ENCODE data around the gene FAM222A.

FAM222A gene

GRCh38 chr12:109715310-109716091 lies 1.9 kb downstream of the FAM222A start:
- Histone ChIP-seq H3K27me3 (ENCODE audit: insufficient read depth, low read depth, severe bottlenecking) (no peaks in the 10 kb centered on the region), H3K36me3 (peaks cover 47% of the 10 kb centered on the region), H3K27ac (peak overlapping the region; percentile 90), H3K4me3 (ENCODE audit: low read depth, low read length) (peak overlapping the region; percentile 91), H3K9me3 (ENCODE audit: severe bottlenecking) (no peaks in the 10 kb centered on the region)
- DNase-seq = peak; percentile 95
- no peak for TF ChIP-seq CTCF (IDR thresholded peaks at IDR 0.05; ENCODE audit: low read depth, low read length)

- no peaks in the 10 kb centered on the region for H3K9me3 ChIP-seq (ENCODE audit: severe bottlenecking)
- H3K4me3 ChIP-seq (ENCODE audit: low read depth, low read length) = peak overlapping the region; percentile 91
- peak overlapping the region; percentile 90 for H3K27ac ChIP-seq
- no peaks in the 10 kb centered on the region for H3K27me3 ChIP-seq (ENCODE audit: insufficient read depth, low read depth, severe bottlenecking)
- H3K36me3 ChIP-seq = peaks cover 53% of the 10 kb centered on the region
- no peak for DNase-seq
- TF ChIP-seq CTCF (IDR thresholded peaks at IDR 0.05; ENCODE audit: low read depth, low read length) = no peak
These were observed 2.5 kb downstream of the FAM222A start for GRCh38 chr12:109716092-109716479.

- peak overlapping the region; percentile 90 for H3K27ac ChIP-seq
- H3K27me3 ChIP-seq (ENCODE audit: insufficient read depth, low read depth, severe bottlenecking) = no peaks in the 10 kb centered on the region
- TF ChIP-seq CTCF (IDR thresholded peaks at IDR 0.05; ENCODE audit: low read depth, low read length) = no peak
- no peak for DNase-seq
- H3K9me3 ChIP-seq (ENCODE audit: severe bottlenecking) = no peaks in the 10 kb centered on the region
- peak overlapping the region; percentile 91 for H3K4me3 ChIP-seq (ENCODE audit: low read depth, low read length)
- H3K36me3 ChIP-seq = peaks cover 59% of the 10 kb centered on the region
These were observed 3.1 kb downstream of the FAM222A start for GRCh38 chr12:109716512-109717389.

GRCh38 chr12:109717390-109718357 lies 4.0 kb downstream of the FAM222A start:
- H3K9me3 ChIP-seq (ENCODE audit: severe bottlenecking) = no peaks in the 10 kb centered on the region
- H3K27ac ChIP-seq = peak overlapping the region; percentile 90
- DNase-seq = peak; percentile 91
- peaks cover 66% of the 10 kb centered on the region for H3K36me3 ChIP-seq
- TF ChIP-seq CTCF (IDR thresholded peaks at IDR 0.05; ENCODE audit: low read depth, low read length) = no peak
- H3K27me3 ChIP-seq (ENCODE audit: insufficient read depth, low read depth, severe bottlenecking) = no peaks in the 10 kb centered on the region
- no peak overlapping the region; the same call in 1 of the 2 replicates for H3K4me3 ChIP-seq (ENCODE audit: low read depth, low read length)

GRCh38 chr12:109718390-109718789 lies 4.8 kb downstream of the FAM222A start:
- Histone ChIP-seq H3K9me3 (ENCODE audit: severe bottlenecking) (no peaks in the 10 kb centered on the region), H3K4me3 (ENCODE audit: low read depth, low read length) (no peak overlapping the region), H3K27me3 (ENCODE audit: insufficient read depth, low read depth, severe bottlenecking) (no peaks in the 10 kb centered on the region), H3K36me3 (peaks cover 70% of the 10 kb centered on the region), H3K27ac (no peak overlapping the region)
- TF ChIP-seq CTCF (IDR thresholded peaks at IDR 0.05; ENCODE audit: low read depth, low read length) = no peak
- no peak for DNase-seq
